A673 (cell line): Measurements from ENCODE around the gene FAXDC2. TPM values are rescaled to one million over a fixed set of nuclear protein-coding genes. Genes with fewer than 3 reads are reported as not detected.

ENCODE experiments used
- BruUV-seq: library from RNA; stranded (reverse); fragments of 400-500 nt; replicated peaks from 2 replicates; lab custom pipeline; 2021; lab: Mats Ljungman, UMichigan
- CTCF ChIA-PET: fragments of 300-600 bp; sonication (Branson Sonifier 250); formaldehyde crosslinking; loops from one replicate; lab custom pipeline; 2022; ENCODE audit warnings: antibody characterized with exemption; lab: Charles Lee
- POLR2A ChIA-PET: fragments of 300-600 bp; sonication (Branson Sonifier 250); formaldehyde crosslinking; loops from one replicate; lab custom pipeline; 2022; ENCODE audit warnings: antibody characterized with exemption; ENCODE audit not compliant: low non-redundant PET; lab: Charles Lee
- DNase-seq: peaks from one replicate; pipeline ENCODE4 v3.0.0-alpha.2; 2015; ENCODE audit warnings: low spot score
- H3K27ac ChIP-seq: fragments of 200-600 bp; sonication (generic); 2 replicates; pipeline ENCODE4 v1.5.1; 2016; ENCODE audit warnings: mixed run types, low read depth, mild to moderate bottlenecking, mixed read lengths, antibody characterized with exemption, low read length; ENCODE audit not compliant: poor library complexity, severe bottlenecking
- H3K27me3 ChIP-seq: fragments of 200-600 bp; sonication (generic); replicated peaks from 2 replicates; pipeline ENCODE4 v1.6.1; 2017; ENCODE audit warnings: mixed run types, low read depth, mild to moderate bottlenecking, mixed read lengths, antibody characterized with exemption, low read length; ENCODE audit not compliant: insufficient read depth, poor library complexity
- H3K36me3 ChIP-seq: fragments of 200-600 bp; sonication (generic); 2 replicates; pipeline ENCODE4 v1.6.1; 2016; ENCODE audit warnings: mixed run types, mild to moderate bottlenecking, mixed read lengths, antibody characterized with exemption, low read length; ENCODE audit not compliant: insufficient read depth, poor library complexity, severe bottlenecking
- H3K4me1 ChIP-seq: fragments of 200-600 bp; sonication (generic); 2 replicates; pipeline ENCODE4 v1.6.1; 2017; ENCODE audit warnings: mixed run types, mild to moderate bottlenecking, mixed read lengths, antibody characterized with exemption, low read length; ENCODE audit not compliant: insufficient read depth, poor library complexity, severe bottlenecking
- H3K4me3 ChIP-seq: fragments of 200-600 bp; sonication (generic); 2 replicates; pipeline ENCODE4 v1.5.1; 2016; ENCODE audit warnings: low read depth, mixed run types, mild to moderate bottlenecking, mixed read lengths, low read length; ENCODE audit not compliant: poor library complexity, severe bottlenecking
- H3K9me3 ChIP-seq: fragments of 200-600 bp; sonication (generic); 2 replicates; pipeline ENCODE4 v1.6.1; 2016; ENCODE audit warnings: mixed run types, low read depth, mild to moderate bottlenecking, mixed read lengths, antibody characterized with exemption, low read length; ENCODE audit not compliant: poor library complexity, severe bottlenecking
- EZH2 ChIP-seq: fragments of 200-600 bp; sonication (generic); IDR thresholded peaks from 2 replicates; pipeline ENCODE4 v1.6.1; 2017; ENCODE audit warnings: borderline replicate concordance, low read depth, mild to moderate bottlenecking, mixed read lengths, antibody characterized with exemption, low read length; ENCODE audit not compliant: poor library complexity, severe bottlenecking
- intact Hi-C: fragments of 100-400 bp; cut with micrococcal nuclease; formaldehyde crosslinking; loops from one replicate; pipeline ENCODE4 v1.10.0; 2022; ENCODE audit not compliant: unreplicated experiment
- total RNA-seq: library from RNA; stranded (reverse); gene quantifications from 2 replicates; pipeline ENCODE4 v1.2.3, GENCODE V29; 2021
- TF ChIP-seq, protein P1 (sequence below): fragments of 300-800, 200-600 bp; sonication (generic); conservative IDR thresholded peaks from 2 replicates; pipeline ENCODE4 v1.5.1; 2017; ENCODE audit warnings: low read depth, mild to moderate bottlenecking, antibody characterized with exemption, low read length, moderate library complexity, mixed read lengths

The FAXDC2 gene
- total RNA-seq, 1 experiment from 2014 or later: not detected

GRCh38 chr5:154866841-154867240, 16.4 kb upstream of the FAXDC2 start:
- no TSS peak for BruUV-seq
- intact Hi-C loops: no loop called here
- no peak overlapping the region for H3K27ac ChIP-seq
- peaks cover 43% of the 10 kb centered on the region for H3K36me3 ChIP-seq
- CTCF ChIA-PET: no interaction called here
- no peaks in the 10 kb centered on the region for H3K4me1 ChIP-seq
- no peak overlapping the region for H3K4me3 ChIP-seq
- POLR2A ChIA-PET: no interaction called here
- H3K27me3 ChIP-seq: no peaks in the 10 kb centered on the region
- H3K9me3 ChIP-seq: no peaks in the 10 kb centered on the region
- no peak for DNase-seq
- no peak for TF ChIP-seq EZH2
- TF ChIP-seq, protein P1, sequence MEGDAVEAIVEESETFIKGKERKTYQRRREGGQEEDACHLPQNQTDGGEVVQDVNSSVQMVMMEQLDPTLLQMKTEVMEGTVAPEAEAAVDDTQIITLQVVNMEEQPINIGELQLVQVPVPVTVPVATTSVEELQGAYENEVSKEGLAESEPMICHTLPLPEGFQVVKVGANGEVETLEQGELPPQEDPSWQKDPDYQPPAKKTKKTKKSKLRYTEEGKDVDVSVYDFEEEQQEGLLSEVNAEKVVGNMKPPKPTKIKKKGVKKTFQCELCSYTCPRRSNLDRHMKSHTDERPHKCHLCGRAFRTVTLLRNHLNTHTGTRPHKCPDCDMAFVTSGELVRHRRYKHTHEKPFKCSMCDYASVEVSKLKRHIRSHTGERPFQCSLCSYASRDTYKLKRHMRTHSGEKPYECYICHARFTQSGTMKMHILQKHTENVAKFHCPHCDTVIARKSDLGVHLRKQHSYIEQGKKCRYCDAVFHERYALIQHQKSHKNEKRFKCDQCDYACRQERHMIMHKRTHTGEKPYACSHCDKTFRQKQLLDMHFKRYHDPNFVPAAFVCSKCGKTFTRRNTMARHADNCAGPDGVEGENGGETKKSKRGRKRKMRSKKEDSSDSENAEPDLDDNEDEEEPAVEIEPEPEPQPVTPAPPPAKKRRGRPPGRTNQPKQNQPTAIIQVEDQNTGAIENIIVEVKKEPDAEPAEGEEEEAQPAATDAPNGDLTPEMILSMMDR: no peak

- no peak overlapping the region for H3K27ac ChIP-seq
- no peak for TF ChIP-seq EZH2
- TF ChIP-seq, protein P1: no peak
- no TSS peak for BruUV-seq
- DNase-seq: no peak
- CTCF ChIA-PET: no interaction called here
- no peak overlapping the region for H3K4me3 ChIP-seq
- peaks cover 34% of the 10 kb centered on the region for H3K36me3 ChIP-seq
- no peaks in the 10 kb centered on the region for H3K27me3 ChIP-seq
- intact Hi-C loops: no loop called here
- POLR2A ChIA-PET: no interaction called here
- H3K9me3 ChIP-seq: no peaks in the 10 kb centered on the region
- peaks cover 9% of the 10 kb centered on the region for H3K4me1 ChIP-seq
Measured at GRCh38 chr5:154865466-154866184, 15.2 kb upstream of the FAXDC2 start.

- no peak for DNase-seq
- BruUV-seq: no TSS peak
- H3K4me1 ChIP-seq: peaks cover 20% of the 10 kb centered on the region
- POLR2A ChIA-PET: no interaction called here
- H3K4me3 ChIP-seq: no peak overlapping the region
- intact Hi-C loops: no loop called here
- no peaks in the 10 kb centered on the region for H3K27me3 ChIP-seq
- H3K27ac ChIP-seq: no peak overlapping the region
- no peak for TF ChIP-seq EZH2
- TF ChIP-seq, protein P1: no peak
- H3K9me3 ChIP-seq: no peaks in the 10 kb centered on the region
- peaks cover 25% of the 10 kb centered on the region for H3K36me3 ChIP-seq
- CTCF ChIA-PET: no interaction called here
Measured at GRCh38 chr5:154863291-154864080, 13.1 kb upstream of the FAXDC2 start.
